Caco-2 (cell line): ENCODE data around the gene MOSPD2. TPM values are rescaled to one million over a fixed set of nuclear protein-coding genes. Genes with fewer than 3 reads are reported as not detected.

Source experiments
- BruUV-seq: library from RNA; stranded (reverse); fragments of 400-500 nt; replicated peaks from 2 replicates; lab custom pipeline; 2021; lab: Mats Ljungman, UMichigan
- CTCF ChIA-PET: fragments of 300-600 bp; sonication (Branson Sonifier 250); formaldehyde crosslinking; loops from one replicate; lab custom pipeline; 2022; ENCODE audit warnings: antibody characterized with exemption; lab: Charles Lee
- POLR2A ChIA-PET: fragments of 300-600 bp; sonication (Branson Sonifier 250); formaldehyde crosslinking; loops from one replicate; lab custom pipeline; 2022; ENCODE audit warnings: antibody characterized with exemption; lab: Charles Lee
- DNase-seq, 2 experiments: peaks; one replicate each; pipeline versions ENCODE4 v3.0.0 to v3.0.0-alpha.2; 2020 to 2022
- H3K27me3 ChIP-seq: replicated peaks from 2 replicates; pipeline ENCODE4 v1.6.0; 2011; ENCODE audit warnings: low read length; ENCODE audit not compliant: control insufficient read depth, insufficient read depth
- H3K36me3 ChIP-seq: 2 replicates; pipeline ENCODE4 v1.5.1; 2011; ENCODE audit warnings: low read length; ENCODE audit not compliant: control insufficient read depth, insufficient read depth
- H3K4me1 ChIP-seq: fragments of 250-450 bp; sonication (Bioruptor Pico); 2 replicates; pipeline ENCODE4 v1.5.1; 2020; ENCODE audit warnings: mild to moderate bottlenecking
- H3K4me3 ChIP-seq: 2 replicates; pipeline ENCODE4 v1.5.1; 2011; ENCODE audit warnings: low read depth, mild to moderate bottlenecking, control low read depth, low read length
- H3K9me3 ChIP-seq: fragments of 250-450 bp; sonication (Bioruptor Pico); 2 replicates; pipeline ENCODE4 v1.5.1; 2020; ENCODE audit warnings: mild to moderate bottlenecking, moderate library complexity
- H3K27ac Mint-ChIP-seq: one replicate; pipeline ENCODE4 v1.8.0; 2022; ENCODE audit warnings: mixed read lengths; ENCODE audit not compliant: unreplicated experiment
- H3K27me3 Mint-ChIP-seq: one replicate; pipeline ENCODE4 v1.8.0; 2022; ENCODE audit warnings: mixed read lengths; ENCODE audit not compliant: insufficient read depth, unreplicated experiment
- H3K36me3 Mint-ChIP-seq: one replicate; pipeline ENCODE4 v1.8.0; 2022; ENCODE audit warnings: mild to moderate bottlenecking, mixed read lengths; ENCODE audit not compliant: insufficient read depth, unreplicated experiment
- H3K4me1 Mint-ChIP-seq: one replicate; pipeline ENCODE4 v1.8.0; 2022; ENCODE audit warnings: low read depth, mixed read lengths; ENCODE audit not compliant: unreplicated experiment
- H3K4me3 Mint-ChIP-seq: one replicate; pipeline ENCODE4 v1.8.0; 2022; ENCODE audit warnings: mild to moderate bottlenecking, moderate library complexity, mixed read lengths; ENCODE audit not compliant: unreplicated experiment
- H3K9me3 Mint-ChIP-seq: one replicate; pipeline ENCODE4 v1.8.0; 2022; ENCODE audit warnings: mixed read lengths; ENCODE audit not compliant: unreplicated experiment
- intact Hi-C: fragments of 100-400 bp; cut with micrococcal nuclease; formaldehyde crosslinking; loops from one replicate; pipeline ENCODE4 v1.10.0; 2022; ENCODE audit not compliant: unreplicated experiment
- total RNA-seq: library from RNA; stranded (reverse); gene quantifications from 2 replicates; pipeline ENCODE4 v1.2.3, GENCODE V29; 2022
- TF ChIP-seq, protein P1 (sequence below), 2 experiments: fragments of 200-600 bp in 1 of 2; IDR thresholded peaks; 1 replicate in 1 of 2; 2 replicates in 1 of 2; pipeline versions ENCODE4 v1.5.1 to v1.8.0; 2011 to 2022; ENCODE audit warnings: antibody characterized with exemption in 1 of 2, control low read depth in 1 of 2, inconsistent platforms in 1 of 2, low read depth in 1 of 2, low read length in 1 of 2, mild to moderate bottlenecking in 1 of 2, moderate library complexity in 1 of 2; ENCODE audit not compliant: insufficient read depth in 1 of 2, severe bottlenecking in 1 of 2, unreplicated experiment in 1 of 2

Gene MOSPD2
- total RNA-seq, 1 experiment from 2014 or later: 13.8 TPM

DNA sequence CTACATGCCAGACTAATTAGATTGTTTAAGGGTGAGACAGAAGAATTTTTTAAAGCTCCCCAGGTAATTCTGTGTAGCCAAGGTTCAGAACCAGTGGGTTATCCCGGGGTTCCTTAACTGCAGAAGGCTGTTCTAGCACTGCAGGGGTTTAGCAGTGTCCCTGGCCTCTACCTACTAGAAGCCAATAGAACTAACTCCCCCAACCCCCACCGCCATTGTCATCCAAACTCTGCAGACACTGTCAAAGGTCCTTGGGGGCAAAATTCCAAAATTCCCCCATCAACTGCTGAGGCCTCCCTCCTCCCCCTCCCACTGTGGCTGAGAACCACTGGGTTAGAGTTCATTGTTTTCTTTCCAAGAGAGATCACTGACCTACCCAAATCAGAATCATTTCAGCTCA, 66.4 kb downstream of the MOSPD2 start:
- Histone ChIP-seq H3K9me3 (no peaks in the 10 kb centered on the region), H3K36me3 (no peaks in the 10 kb centered on the region), H3K4me1 (no peaks in the 10 kb centered on the region), H3K4me3 (no peak overlapping the region), H3K27me3 (no peaks in the 10 kb centered on the region)
- TF ChIP-seq, protein P1, sequence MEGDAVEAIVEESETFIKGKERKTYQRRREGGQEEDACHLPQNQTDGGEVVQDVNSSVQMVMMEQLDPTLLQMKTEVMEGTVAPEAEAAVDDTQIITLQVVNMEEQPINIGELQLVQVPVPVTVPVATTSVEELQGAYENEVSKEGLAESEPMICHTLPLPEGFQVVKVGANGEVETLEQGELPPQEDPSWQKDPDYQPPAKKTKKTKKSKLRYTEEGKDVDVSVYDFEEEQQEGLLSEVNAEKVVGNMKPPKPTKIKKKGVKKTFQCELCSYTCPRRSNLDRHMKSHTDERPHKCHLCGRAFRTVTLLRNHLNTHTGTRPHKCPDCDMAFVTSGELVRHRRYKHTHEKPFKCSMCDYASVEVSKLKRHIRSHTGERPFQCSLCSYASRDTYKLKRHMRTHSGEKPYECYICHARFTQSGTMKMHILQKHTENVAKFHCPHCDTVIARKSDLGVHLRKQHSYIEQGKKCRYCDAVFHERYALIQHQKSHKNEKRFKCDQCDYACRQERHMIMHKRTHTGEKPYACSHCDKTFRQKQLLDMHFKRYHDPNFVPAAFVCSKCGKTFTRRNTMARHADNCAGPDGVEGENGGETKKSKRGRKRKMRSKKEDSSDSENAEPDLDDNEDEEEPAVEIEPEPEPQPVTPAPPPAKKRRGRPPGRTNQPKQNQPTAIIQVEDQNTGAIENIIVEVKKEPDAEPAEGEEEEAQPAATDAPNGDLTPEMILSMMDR (IDR thresholded peaks at IDR 0.05; ENCODE audit: insufficient read depth in 1 of 2, low read depth in 1 of 2, low read length in 1 of 2, severe bottlenecking in 1 of 2, unreplicated experiment in 1 of 2): no peak
- Mint-ChIP-seq H3K4me1 (no peaks in the 10 kb centered on the region), H3K4me3 (no peak overlapping the region), H3K27me3 (no peaks in the 10 kb centered on the region), H3K27ac (no peak overlapping the region), H3K9me3 (no peaks in the 10 kb centered on the region), H3K36me3 (no peaks in the 10 kb centered on the region)
- CTCF ChIA-PET: no interaction called here
- DNase-seq: no peak
- POLR2A ChIA-PET: no interaction called here
- BruUV-seq: no TSS peak
- intact Hi-C loops: no loop called here

DNA sequence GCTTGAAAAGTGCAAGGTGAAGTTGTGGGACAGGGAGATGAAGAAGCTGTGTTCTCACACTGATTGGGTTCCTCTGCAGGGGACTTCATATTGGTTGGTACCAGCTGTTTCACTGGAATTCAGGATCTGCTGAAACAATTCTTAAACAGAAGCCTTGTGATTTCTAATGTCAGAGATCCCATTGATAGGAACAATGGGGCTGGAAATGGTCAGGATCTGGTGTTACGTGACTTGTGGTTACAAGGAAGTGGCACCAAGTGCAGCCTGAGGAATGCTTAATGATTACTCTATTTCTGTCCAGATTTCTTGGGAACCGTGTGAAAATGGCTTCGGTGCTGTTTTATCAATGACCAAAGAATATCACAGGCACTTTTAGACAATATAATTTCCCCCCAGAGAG, 68.1 kb downstream of the MOSPD2 start:
- Histone ChIP-seq H3K4me1 (no peaks in the 10 kb centered on the region), H3K9me3 (no peaks in the 10 kb centered on the region), H3K4me3 (no peak overlapping the region), H3K36me3 (no peaks in the 10 kb centered on the region), H3K27me3 (no peaks in the 10 kb centered on the region)
- ChIA-PET POLR2A (no interaction called here), CTCF (no interaction called here)
- Mint-ChIP-seq H3K4me1 (no peaks in the 10 kb centered on the region), H3K27me3 (no peaks in the 10 kb centered on the region), H3K36me3 (no peaks in the 10 kb centered on the region), H3K9me3 (no peaks in the 10 kb centered on the region), H3K4me3 (no peak overlapping the region), H3K27ac (no peak overlapping the region)
- TF ChIP-seq, protein P1 (IDR thresholded peaks at IDR 0.05; ENCODE audit: insufficient read depth in 1 of 2, low read depth in 1 of 2, low read length in 1 of 2, severe bottlenecking in 1 of 2, unreplicated experiment in 1 of 2): no peak
- no TSS peak for BruUV-seq
- intact Hi-C loops: no loop called here
- DNase-seq: no peak

DNA sequence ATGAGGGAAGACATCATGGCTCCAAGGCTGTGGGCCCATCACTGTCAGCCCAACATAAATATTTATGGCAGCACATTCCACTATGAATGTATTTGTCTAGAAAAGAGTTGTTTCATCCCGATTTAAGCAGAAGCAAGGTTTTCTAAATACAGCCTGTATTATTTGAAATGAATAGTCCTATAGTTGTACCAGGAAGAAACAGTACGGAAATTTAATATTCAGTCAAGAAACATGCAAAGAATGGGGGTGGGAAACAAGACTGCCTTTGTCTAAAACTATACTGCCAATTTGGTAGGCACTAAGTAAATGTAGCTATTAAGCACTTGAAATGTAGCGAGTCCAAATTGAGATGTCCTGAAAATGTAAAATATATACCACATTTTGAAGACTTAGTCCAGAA, 69.1 kb downstream of the MOSPD2 start:
- no peaks in the 10 kb centered on the region for H3K36me3 ChIP-seq
- H3K9me3 ChIP-seq: no peaks in the 10 kb centered on the region
- no peak for DNase-seq
- Mint-ChIP-seq H3K27ac (no peak overlapping the region), H3K36me3 (no peaks in the 10 kb centered on the region), H3K4me1 (no peaks in the 10 kb centered on the region), H3K4me3 (no peak overlapping the region), H3K9me3 (no peaks in the 10 kb centered on the region), H3K27me3 (no peaks in the 10 kb centered on the region)
- no peak overlapping the region for H3K4me3 ChIP-seq
- no peaks in the 10 kb centered on the region for H3K27me3 ChIP-seq
- CTCF ChIA-PET: no interaction called here
- intact Hi-C loops: no loop called here
- no peaks in the 10 kb centered on the region for H3K4me1 ChIP-seq
- BruUV-seq: no TSS peak
- POLR2A ChIA-PET: no interaction called here
- TF ChIP-seq, protein P1 (IDR thresholded peaks at IDR 0.05; ENCODE audit: insufficient read depth in 1 of 2, low read depth in 1 of 2, low read length in 1 of 2, severe bottlenecking in 1 of 2, unreplicated experiment in 1 of 2): no peak
